HG02642 (cell line): ENCODE results near the gene RASGEF1C.

Experiments used
- ATAC-seq: cut with Tn5 transposase; IDR thresholded peaks from one replicate; pipeline ENCODE4 v1.9.1; 2021; ENCODE audit warnings: mild to moderate bottlenecking; ENCODE audit not compliant: unreplicated experiment, poor library complexity

RASGEF1C gene

GRCh38 chr5:180166176-180166575 lies 42.8 kb downstream of the RASGEF1C start:
- no peak for ATAC-seq

DNA sequence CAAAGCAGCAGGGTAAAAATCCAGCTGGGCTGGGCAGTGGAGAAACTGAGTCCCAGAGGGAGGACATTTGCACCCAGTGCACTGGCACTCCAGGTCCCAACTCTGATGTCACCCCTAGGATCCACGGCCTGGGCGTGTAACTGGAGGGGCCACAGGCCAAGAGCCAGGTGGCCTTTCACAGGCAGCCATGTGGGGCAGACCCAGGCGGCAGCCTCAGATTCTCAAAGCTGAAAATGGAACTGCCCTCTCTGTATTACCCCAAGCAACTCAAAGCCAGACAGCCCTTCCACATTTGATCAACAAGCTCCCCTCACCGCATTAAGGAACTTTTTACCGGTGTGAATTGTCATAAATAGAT lies 46.7 kb downstream of the RASGEF1C start:
- no peak for ATAC-seq

DNA sequence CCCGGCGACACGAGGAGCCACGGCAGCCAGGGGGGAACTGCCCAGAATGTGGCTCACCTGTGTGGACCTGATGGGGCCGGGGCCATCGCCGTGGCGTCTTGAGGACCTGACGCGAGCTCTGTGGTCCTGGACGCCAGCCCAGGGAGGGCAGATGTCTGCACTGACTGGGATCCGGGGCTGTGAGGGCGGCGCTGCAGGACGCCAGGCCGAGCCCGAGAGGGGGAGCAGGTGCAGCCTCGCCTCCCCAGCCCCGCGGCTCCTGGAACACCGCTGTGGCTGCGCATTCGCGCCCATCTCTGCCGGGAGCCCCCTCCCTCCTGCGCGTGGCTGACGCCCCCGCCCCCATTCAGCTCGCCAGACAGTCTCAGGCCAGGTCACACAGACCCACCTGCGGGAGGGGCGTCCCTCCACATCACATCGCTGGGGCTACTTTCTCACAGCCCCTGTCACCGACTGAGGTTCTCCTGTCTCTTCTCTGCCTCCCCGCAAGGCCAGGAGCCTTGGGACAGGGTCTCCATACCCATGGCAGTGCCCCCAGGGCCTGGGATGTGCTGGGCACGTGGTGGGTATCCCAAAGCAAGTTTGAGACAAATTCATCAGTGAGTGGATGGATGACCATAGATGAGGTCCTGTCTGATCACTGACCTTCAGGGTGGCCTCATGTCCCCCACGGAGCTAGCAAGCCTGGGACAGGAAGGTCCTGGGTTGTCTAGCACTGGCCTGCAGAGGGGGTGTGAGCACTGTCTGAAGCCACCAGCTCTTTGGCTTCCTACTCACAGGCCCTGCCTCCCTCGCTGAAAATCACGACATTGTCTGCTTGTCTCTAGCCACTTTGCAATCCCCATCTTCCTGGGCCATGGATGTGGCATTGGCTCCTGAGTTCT lies 47.3 kb downstream of the RASGEF1C start:
- no peak for ATAC-seq

GRCh38 chr5:180160789-180161188 lies 48.2 kb downstream of the RASGEF1C start:
- no peak for ATAC-seq

DNA sequence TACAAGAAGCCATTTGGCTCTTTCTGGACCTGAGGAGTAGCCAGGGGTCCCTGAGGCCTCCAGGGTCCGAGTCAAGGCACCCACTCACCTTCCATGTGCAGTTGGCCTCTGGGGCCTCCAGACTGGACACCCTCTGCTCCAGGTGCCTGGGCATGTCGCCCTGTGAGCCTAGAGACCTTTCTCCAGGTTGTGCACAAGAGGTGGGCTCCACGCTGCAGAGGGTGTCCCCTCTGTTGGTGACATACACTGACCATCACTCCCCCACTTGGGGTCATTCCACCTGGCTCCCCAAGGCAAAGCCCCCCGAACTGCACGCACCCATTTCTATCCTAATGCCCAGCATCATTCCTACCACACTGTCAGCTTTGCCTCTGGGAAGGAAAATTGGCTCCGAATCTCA lies 48.8 kb downstream of the RASGEF1C start:
- ATAC-seq: no peak

DNA sequence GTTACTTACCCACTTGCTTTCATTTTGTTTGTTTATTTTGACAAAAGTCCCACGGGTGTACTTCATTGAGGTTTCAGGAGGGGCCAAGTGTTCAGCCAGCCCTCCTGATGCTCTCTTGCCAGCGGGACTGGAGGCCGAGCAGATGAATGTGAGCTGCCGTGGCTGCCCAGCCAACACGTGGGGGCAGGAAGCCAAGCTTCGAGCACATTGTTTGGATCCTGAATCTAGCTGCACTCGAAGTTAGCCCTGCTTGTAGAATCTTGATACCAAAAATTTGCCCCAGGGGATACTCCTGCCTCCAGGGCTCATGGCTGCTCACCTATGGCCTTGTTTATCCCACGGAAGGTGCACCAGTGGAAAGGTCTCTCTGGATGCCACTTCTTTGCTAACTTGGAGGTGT lies 49.3 kb downstream of the RASGEF1C start:
- ATAC-seq: no peak

DNA sequence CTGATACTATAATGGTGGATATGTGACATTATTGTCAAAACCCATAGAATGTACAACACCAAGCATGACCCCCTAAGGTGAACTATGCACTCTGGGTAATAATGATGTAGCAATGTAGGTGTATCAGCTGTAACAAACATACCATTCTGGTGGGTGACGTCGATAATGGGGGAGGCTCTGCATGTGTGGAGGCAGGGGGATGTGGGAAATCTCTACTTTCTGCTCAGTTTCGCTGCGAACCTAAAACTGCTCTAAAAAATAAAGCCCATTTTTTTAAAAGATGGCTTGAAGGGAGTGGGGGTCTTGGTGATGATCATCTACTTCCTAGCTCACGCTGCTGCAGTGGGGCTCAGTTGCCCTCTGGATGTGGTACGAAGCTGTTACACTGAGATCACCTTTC lies 51.1 kb downstream of the RASGEF1C start:
- no peak for ATAC-seq

DNA sequence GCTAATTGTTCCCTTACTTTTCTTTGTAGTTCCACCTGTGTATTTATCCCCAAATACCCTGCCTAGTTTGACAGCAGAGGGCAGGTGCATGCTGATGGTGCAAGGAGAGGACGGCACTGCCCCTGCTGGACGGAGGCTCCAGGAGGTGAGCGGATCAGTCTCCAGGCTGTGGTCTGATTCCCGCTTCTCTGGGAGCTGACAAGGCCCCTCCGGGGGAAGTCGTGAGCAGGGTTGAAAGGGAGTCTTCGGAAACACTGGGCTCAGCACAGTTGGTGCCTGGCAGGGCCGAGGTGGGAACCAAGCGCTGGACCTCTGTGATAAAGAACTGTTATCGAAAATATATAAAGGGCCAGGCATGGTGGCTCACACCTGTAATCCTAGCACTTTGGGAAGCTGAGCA lies 52.9 kb downstream of the RASGEF1C start:
- ATAC-seq: no peak

- no peak for ATAC-seq
Observed at GRCh38 chr5:180155365-180155926, 53.6 kb downstream of the RASGEF1C start.

GRCh38 chr5:180154821-180155364 lies 54.1 kb downstream of the RASGEF1C start:
- ATAC-seq: no peak

DNA sequence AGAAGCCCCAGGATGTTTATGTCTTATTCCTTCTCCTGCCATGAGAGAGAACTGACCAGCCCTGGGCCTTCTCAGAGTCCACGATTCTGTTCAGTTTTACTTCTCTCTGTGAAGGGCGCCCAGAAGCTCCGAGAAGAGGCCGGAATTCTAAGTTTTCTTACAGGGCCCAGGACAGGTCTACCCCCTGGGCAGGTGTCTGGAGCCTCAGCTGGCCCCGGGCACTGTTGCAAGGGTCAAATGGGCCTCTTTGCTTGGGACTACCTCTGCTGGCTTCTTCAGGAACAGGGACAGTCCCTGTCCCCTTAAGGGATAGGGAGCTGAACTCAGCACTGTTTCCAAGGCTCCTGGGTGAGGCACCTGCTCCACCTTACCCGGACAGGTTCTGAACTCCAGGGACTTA lies 55.0 kb downstream of the RASGEF1C start:
- ATAC-seq: no peak

DNA sequence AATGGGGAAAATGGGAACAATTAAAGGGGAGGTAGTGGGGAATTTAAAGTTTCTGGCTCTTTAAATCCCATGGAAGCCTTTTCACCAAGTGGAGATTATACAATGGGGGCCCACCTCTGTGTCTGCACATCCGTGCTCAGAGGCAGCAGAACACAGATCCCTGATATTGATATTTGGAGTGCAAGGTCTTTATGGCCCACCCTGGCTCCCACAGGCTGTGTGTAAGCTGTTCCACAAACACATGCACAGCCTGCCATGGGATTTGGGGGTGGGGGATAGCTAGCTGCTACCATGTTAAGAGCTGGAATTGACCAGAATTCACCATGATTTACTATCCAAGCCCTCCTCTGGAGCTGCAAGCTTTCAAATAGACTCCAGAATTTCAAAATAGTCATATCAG lies 55.9 kb downstream of the RASGEF1C start:
- ATAC-seq: no peak

GRCh38 chr5:180143656-180144364 lies 65.2 kb downstream of the RASGEF1C start:
- no peak for ATAC-seq

DNA sequence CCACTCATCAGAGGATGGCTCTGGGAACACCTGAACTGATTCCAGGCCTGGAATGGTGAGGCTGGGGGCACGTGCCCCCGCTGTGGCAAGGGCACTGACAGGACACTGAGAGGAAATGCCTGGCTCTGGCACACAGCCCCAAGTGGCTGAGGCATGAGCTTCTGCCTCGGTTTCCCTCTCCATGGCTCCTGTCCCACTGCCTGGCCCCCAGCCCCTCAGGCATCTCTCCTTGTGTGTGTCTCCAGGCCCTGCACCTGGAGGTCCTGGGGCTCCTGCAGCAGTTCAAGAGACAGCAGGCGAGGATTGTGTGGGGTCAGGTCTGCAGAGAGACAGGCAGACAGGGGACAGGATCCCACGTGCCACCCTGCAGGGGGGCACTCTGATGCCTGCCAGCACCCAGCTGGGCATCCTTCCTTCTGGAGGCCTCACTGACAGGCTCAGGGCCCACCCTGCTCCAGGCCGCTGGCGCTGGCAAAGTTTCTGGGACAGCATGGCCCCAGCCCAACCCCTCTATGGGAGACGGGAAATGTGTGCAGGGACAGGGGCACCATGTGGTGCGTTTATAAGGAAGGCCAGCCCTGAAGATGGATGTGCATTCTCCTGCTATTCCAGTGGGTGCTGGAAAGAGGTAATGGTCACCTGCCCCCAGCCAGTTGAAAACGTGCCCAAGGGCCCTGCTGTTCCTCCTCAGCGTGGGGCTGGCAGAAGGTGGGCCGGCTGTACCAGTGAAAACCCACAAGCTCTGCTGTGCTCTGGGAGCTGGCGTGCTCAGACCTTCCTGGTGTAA lies 66.0 kb downstream of the RASGEF1C start:
- no peak for ATAC-seq

DNA sequence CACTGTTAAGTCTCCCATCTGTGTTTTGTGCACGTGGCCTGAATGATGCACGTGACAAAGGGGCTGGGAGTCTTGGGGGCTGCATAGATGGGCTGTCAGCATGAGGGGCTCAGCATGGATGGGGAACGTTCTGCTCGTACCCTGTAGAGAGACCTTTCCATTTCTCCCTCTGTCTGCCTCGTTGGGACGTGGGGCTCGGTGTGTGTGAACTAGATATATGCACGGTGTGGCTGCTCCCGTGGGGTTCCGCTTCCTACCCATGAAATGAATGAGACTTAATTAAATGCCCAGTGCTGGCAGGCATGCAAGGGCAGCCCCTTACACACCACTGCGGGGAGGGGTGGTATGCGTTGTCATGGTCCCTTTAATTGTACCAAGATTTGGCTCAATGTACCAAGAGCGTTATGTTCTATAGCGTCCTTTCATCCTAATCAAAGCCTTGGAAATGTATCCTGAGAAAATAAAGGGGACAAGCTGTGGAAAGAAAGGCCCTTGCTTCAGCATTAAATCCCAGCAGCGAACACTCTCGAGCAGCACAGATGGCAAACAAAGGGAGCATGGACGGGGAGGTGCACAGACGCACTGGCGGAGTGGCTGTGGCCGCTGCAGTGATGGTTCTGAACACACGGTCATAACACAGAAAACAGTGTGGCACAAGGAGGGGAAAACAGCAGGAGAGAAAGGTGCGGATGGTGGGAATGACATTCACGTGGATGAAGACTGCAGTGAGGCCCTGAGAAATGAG lies 66.8 kb downstream of the RASGEF1C start:
- no peak for ATAC-seq

DNA sequence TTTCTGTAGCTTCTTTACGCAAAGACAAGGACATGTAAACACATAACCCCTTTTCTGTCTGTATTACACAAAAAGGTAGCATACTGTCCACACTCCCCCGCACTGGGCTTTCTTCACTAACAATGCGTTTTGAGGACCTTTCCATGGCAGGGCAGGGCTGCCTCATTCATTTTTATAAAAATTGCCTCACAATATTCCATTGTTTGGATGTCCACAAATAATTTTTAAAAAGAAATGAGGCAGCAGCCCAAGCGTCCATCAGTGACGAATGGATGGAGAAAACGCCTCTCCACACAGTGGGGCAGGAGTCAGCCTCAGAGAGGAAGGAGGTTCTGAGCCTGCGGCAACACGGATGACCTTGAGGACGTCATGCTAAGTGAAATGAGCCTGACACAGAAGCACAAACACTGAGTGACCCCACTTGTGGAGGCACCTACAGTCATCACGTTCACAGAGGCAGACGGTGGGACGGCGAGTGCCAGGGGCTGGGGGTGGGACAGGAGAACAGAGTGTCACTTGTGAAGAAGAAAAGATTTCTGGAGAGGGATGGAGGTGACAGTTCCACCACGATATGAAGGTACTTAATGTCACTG lies 67.8 kb downstream of the RASGEF1C start:
- no peak for ATAC-seq

GRCh38 chr5:180140571-180140970 lies 68.4 kb downstream of the RASGEF1C start:
- no peak for ATAC-seq

GRCh38 chr5:180140079-180140554 lies 68.9 kb downstream of the RASGEF1C start:
- ATAC-seq: no peak

DNA sequence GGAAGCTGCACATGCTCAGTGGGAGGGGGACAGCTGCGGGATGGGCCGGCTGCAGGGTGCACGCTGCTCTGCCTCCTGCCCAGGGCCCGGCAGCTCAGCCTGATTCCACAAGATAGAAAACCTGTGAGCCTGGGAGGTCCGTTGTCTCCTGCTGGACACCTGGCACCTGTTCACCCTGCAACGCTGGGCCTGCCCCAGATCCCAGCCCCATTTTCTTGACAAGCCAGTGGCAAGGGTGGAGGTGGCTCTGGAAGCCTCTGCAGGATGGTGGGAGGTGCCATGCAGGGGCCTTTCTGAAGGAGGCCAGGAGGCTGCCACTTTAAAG lies 69.3 kb downstream of the RASGEF1C start:
- no peak for ATAC-seq
